Adrenal gland (tissue), 5 donors: ENCODE measurements around the gene MAGEA9.

ENCODE experiments used
- POLR2A ChIP-seq, 2 donors: fragments of 450-650 bp; IDR thresholded peaks; one replicate each; pipeline ENCODE4 v1.6.1; 2017; ENCODE audit warnings: antibody characterized with exemption in 2 of 2, mild to moderate bottlenecking in 2 of 2, moderate library complexity in 1 of 2
- TF ChIP-seq, protein P1 (sequence below), 6 experiments: fragments of 450-650 bp in 4 of 6; fragments of 200-600 bp in 2 of 6; sonication (generic) in 1 of 6; IDR thresholded peaks; 1 replicate in 5 of 6; 2 replicates in 1 of 6; pipeline versions ENCODE4 v1.5.1 to v1.8.0; 2016 to 2021; ENCODE audit warnings: antibody characterized with exemption in 6 of 6, mild to moderate bottlenecking in 2 of 6, moderate library complexity in 1 of 6
- donor health status: DM: no; HTN: no; CAD: no.

- TF ChIP-seq, protein P1, sequence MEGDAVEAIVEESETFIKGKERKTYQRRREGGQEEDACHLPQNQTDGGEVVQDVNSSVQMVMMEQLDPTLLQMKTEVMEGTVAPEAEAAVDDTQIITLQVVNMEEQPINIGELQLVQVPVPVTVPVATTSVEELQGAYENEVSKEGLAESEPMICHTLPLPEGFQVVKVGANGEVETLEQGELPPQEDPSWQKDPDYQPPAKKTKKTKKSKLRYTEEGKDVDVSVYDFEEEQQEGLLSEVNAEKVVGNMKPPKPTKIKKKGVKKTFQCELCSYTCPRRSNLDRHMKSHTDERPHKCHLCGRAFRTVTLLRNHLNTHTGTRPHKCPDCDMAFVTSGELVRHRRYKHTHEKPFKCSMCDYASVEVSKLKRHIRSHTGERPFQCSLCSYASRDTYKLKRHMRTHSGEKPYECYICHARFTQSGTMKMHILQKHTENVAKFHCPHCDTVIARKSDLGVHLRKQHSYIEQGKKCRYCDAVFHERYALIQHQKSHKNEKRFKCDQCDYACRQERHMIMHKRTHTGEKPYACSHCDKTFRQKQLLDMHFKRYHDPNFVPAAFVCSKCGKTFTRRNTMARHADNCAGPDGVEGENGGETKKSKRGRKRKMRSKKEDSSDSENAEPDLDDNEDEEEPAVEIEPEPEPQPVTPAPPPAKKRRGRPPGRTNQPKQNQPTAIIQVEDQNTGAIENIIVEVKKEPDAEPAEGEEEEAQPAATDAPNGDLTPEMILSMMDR (IDR thresholded peaks at IDR 0.05) = no peak
- TF ChIP-seq POLR2A (IDR thresholded peaks at IDR 0.05) = no peak
Observed at GRCh38 chrX:149799938-149800337, 18.2 kb downstream of the MAGEA9 start.
